Astrocyte (in vitro differentiated cells and primary cell): ENCODE measurements around the gene NTN4. TPM values are rescaled to one million over a fixed set of nuclear protein-coding genes. Genes with fewer than 3 reads are reported as not detected.
A peak's percentile ranks its signal among the peaks of the same experiment; 100 is the strongest.

Experiments used
- DNase-seq: peaks from one replicate; pipeline ENCODE4 v3.0.0-alpha.2; 2010; ENCODE audit warnings: low read depth
- FAIRE-seq: peaks from 2 replicates; lab custom pipeline; 2011; peaks lifted over from hg19 to GRCh38; lab: Jason Lieb, UNC
- H2AFZ ChIP-seq: 2 replicates; pipeline ENCODE4 v1.6.0; 2012; ENCODE audit warnings: low read depth, low read length, inconsistent platforms
- H3K27ac ChIP-seq: 2 replicates; pipeline ENCODE4 v1.5.1; 2011; ENCODE audit warnings: low read depth, low read length, inconsistent platforms
- H3K27me3 ChIP-seq: 2 replicates; pipeline ENCODE4 v1.6.0; 2011; ENCODE audit warnings: low read length, inconsistent platforms; ENCODE audit not compliant: insufficient read depth
- H3K36me3 ChIP-seq: 2 replicates; pipeline ENCODE4 v1.5.1; 2011; ENCODE audit warnings: low read length, inconsistent platforms; ENCODE audit not compliant: insufficient read depth
- H3K4me1 ChIP-seq: 2 replicates; pipeline ENCODE4 v1.5.1; 2011; ENCODE audit warnings: low read length, inconsistent platforms; ENCODE audit not compliant: insufficient read depth
- H3K4me2 ChIP-seq: 2 replicates; pipeline ENCODE4 v1.6.0; 2012; ENCODE audit warnings: low read length, inconsistent platforms
- H3K4me3 ChIP-seq: 2 replicates; pipeline ENCODE4 v1.5.1; 2011; ENCODE audit warnings: low read depth, mild to moderate bottlenecking, low read length, inconsistent platforms; ENCODE audit not compliant: insufficient read depth
- H3K79me2 ChIP-seq: 2 replicates; pipeline ENCODE4 v1.6.0; 2012; ENCODE audit warnings: mild to moderate bottlenecking, low read length, inconsistent platforms; ENCODE audit not compliant: insufficient read depth
- H3K9ac ChIP-seq: 2 replicates; pipeline ENCODE4 v1.6.0; 2012; ENCODE audit warnings: mild to moderate bottlenecking, low read length, inconsistent platforms
- H3K9me3 ChIP-seq: 2 replicates; pipeline ENCODE4 v1.5.1; 2012; ENCODE audit warnings: low read depth, mild to moderate bottlenecking, low read length, inconsistent platforms; ENCODE audit not compliant: insufficient read depth
- H4K20me1 ChIP-seq: 2 replicates; pipeline ENCODE4 v1.6.0; 2012; ENCODE audit warnings: low read length, inconsistent platforms; ENCODE audit not compliant: insufficient read depth
- H3K27ac Mint-ChIP-seq: one replicate; pipeline ENCODE4 v1.8.0; 2021; ENCODE audit warnings: mild to moderate bottlenecking, mixed read lengths; ENCODE audit not compliant: unreplicated experiment
- H3K27me3 Mint-ChIP-seq: one replicate; pipeline ENCODE4 v1.8.0; 2021; ENCODE audit warnings: low read depth, mixed read lengths; ENCODE audit not compliant: unreplicated experiment
- H3K36me3 Mint-ChIP-seq: one replicate; pipeline ENCODE4 v1.8.0; 2021; ENCODE audit warnings: low read depth, mixed read lengths; ENCODE audit not compliant: unreplicated experiment
- H3K4me1 Mint-ChIP-seq: one replicate; pipeline ENCODE4 v1.8.0; 2021; ENCODE audit warnings: low read depth, mixed read lengths; ENCODE audit not compliant: unreplicated experiment
- H3K4me3 Mint-ChIP-seq: one replicate; pipeline ENCODE4 v1.8.0; 2021; ENCODE audit warnings: mild to moderate bottlenecking, moderate library complexity, mixed read lengths; ENCODE audit not compliant: unreplicated experiment
- H3K9me3 Mint-ChIP-seq: one replicate; pipeline ENCODE4 v1.8.0; 2021; ENCODE audit warnings: mild to moderate bottlenecking, mixed read lengths; ENCODE audit not compliant: unreplicated experiment
- CTCF ChIP-seq: IDR thresholded peaks from 2 replicates; pipeline ENCODE4 v1.5.1; 2011; ENCODE audit warnings: low read depth, mild to moderate bottlenecking, inconsistent platforms, low read length, moderate library complexity; ENCODE audit not compliant: insufficient read depth
- EZH2 ChIP-seq: IDR thresholded peaks from 2 replicates; pipeline ENCODE4 v1.6.1; 2012; ENCODE audit warnings: mild to moderate bottlenecking, low read length, inconsistent platforms; ENCODE audit not compliant: insufficient read depth
- total RNA-seq: library from RNA; stranded (reverse); gene quantifications from 2 replicates; pipeline ENCODE4 v1.2.1, GENCODE V29; 2021

NTN4 gene
- total RNA-seq, 1 donor from 2014 or later = 28.9 TPM

- Histone ChIP-seq H3K4me2 (no peak overlapping the region), H3K36me3 (no peaks in the 10 kb centered on the region), H4K20me1 (no peaks in the 10 kb centered on the region), H3K27me3 (no peaks in the 10 kb centered on the region), H3K9ac (no peak overlapping the region), H2AFZ (no peak overlapping the region), H3K9me3 (no peaks in the 10 kb centered on the region), H3K79me2 (no peaks in the 10 kb centered on the region), H3K4me1 (peaks cover 7% of the 10 kb centered on the region), H3K4me3 (no peak overlapping the region), H3K27ac (no peak overlapping the region)
- Mint-ChIP-seq H3K4me3 (no peak overlapping the region), H3K4me1 (no peaks in the 10 kb centered on the region), H3K36me3 (no peaks in the 10 kb centered on the region), H3K27ac (no peak overlapping the region), H3K9me3 (no peaks in the 10 kb centered on the region), H3K27me3 (no peaks in the 10 kb centered on the region)
- FAIRE-seq (no peak), DNase-seq (no peak)
- TF ChIP-seq CTCF (no peak), EZH2 (no peak)
These were observed 176.1 kb downstream of the NTN4 start for GRCh38 chr12:95614390-95614982.

GRCh38 chr12:95613021-95613420 lies 177.5 kb downstream of the NTN4 start:
- no peaks in the 10 kb centered on the region for H3K9me3 Mint-ChIP-seq
- Histone ChIP-seq H3K4me2 (no peak overlapping the region), H3K79me2 (no peaks in the 10 kb centered on the region), H3K36me3 (no peaks in the 10 kb centered on the region), H3K4me3 (no peak overlapping the region), H3K27ac (no peak overlapping the region), H3K9me3 (no peaks in the 10 kb centered on the region), H2AFZ (no peak overlapping the region), H3K9ac (no peak overlapping the region), H3K4me1 (peaks cover 19% of the 10 kb centered on the region), H4K20me1 (no peaks in the 10 kb centered on the region), H3K27me3 (no peaks in the 10 kb centered on the region)
- H3K27me3 Mint-ChIP-seq = no peaks in the 10 kb centered on the region
- TF ChIP-seq CTCF (no peak), EZH2 (no peak)
- no peak overlapping the region for H3K4me3 Mint-ChIP-seq
- DNase-seq (no peak), FAIRE-seq (no peak)
- no peaks in the 10 kb centered on the region for H3K36me3 Mint-ChIP-seq
- H3K4me1 Mint-ChIP-seq = no peaks in the 10 kb centered on the region
- no peak overlapping the region for H3K27ac Mint-ChIP-seq

- Histone ChIP-seq H3K27me3 (no peaks in the 10 kb centered on the region), H3K79me2 (no peaks in the 10 kb centered on the region), H3K4me1 (peaks cover 22% of the 10 kb centered on the region), H3K27ac (peak overlapping the region; percentile 73), H4K20me1 (no peaks in the 10 kb centered on the region), H3K4me2 (peak overlapping the region; percentile 59), H3K36me3 (no peaks in the 10 kb centered on the region), H3K9me3 (no peaks in the 10 kb centered on the region), H3K9ac (peak overlapping the region; percentile 39), H2AFZ (no peak overlapping the region), H3K4me3 (no peak overlapping the region)
- Mint-ChIP-seq H3K36me3 (no peaks in the 10 kb centered on the region), H3K4me1 (no peaks in the 10 kb centered on the region), H3K9me3 (no peaks in the 10 kb centered on the region), H3K4me3 (no peak overlapping the region), H3K27ac (no peak overlapping the region), H3K27me3 (no peaks in the 10 kb centered on the region)
- DNase-seq (peak; percentile 67), FAIRE-seq (no peak)
- no peak for TF ChIP-seq CTCF
- TF ChIP-seq EZH2 = no peak
These were observed 178.8 kb downstream of the NTN4 start for GRCh38 chr12:95611676-95612309.
